ENCODE measurements around the gene ESYT2. TPM values are rescaled to one million over a fixed set of nuclear protein-coding genes. Genes with fewer than 3 reads are reported as not detected.

Gene ESYT2
- total RNA-seq, 1 experiment from 2014 or later: 59.4 TPM

DNA sequence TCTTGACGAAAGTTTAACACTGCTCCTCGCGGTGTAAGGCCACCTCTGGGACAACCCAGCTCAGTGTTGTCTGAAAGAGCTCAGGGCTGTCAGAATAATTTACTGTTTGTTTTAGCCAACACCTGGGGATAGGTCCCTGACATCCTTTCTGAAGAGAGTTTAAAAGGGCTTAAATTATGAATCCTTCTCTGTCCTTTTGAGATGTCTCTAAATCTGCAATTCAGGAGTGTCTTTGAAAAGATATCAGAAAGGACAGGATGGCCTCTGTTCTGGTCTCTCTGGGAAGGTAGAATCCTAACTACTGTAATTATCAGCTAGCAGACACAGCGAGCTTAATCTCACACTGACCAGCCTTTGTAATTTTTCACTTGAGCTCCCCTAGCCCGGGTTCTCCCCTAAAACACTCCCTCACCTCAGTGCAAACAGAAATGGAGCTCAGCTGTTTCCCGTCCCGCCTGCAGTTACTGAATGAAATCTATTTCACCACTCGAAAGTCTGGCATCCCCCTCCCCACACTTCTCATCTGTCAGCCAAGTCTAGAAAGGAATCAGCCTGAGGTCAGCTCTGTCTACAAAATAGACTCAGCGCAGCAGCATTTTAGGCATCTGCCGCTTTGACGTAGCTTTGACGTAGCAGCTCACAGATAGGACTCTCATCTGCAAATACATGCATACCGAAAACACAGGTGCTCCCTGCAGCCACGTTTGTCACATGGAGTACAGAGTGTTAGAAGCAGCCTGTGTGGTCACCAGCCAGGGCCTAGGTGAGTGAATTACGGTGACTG, 31.9 kb upstream of the ESYT2 start:
- Mint-ChIP-seq H3K4me3 (ENCODE audit: unreplicated experiment) (no peak overlapping the region), H3K4me1 (ENCODE audit: low read depth, unreplicated experiment) (peaks cover 24% of the 10 kb centered on the region), H3K27me3 (ENCODE audit: insufficient read depth, unreplicated experiment) (no peaks in the 10 kb centered on the region), H3K27ac (ENCODE audit: unreplicated experiment) (no peak overlapping the region), H3K36me3 (ENCODE audit: insufficient read depth, unreplicated experiment) (peaks cover 28% of the 10 kb centered on the region), H3K9me3 (ENCODE audit: unreplicated experiment) (no peaks in the 10 kb centered on the region)
- intact Hi-C loops (cut with micrococcal nuclease; ENCODE audit: unreplicated experiment): loop anchor here (10.0 kb wide), 1 partner anchor 156 kb away; the partner anchor contains the start of gene NCAPG2
- CTCF ChIA-PET: no interaction called here
- TF ChIP-seq, protein P1, sequence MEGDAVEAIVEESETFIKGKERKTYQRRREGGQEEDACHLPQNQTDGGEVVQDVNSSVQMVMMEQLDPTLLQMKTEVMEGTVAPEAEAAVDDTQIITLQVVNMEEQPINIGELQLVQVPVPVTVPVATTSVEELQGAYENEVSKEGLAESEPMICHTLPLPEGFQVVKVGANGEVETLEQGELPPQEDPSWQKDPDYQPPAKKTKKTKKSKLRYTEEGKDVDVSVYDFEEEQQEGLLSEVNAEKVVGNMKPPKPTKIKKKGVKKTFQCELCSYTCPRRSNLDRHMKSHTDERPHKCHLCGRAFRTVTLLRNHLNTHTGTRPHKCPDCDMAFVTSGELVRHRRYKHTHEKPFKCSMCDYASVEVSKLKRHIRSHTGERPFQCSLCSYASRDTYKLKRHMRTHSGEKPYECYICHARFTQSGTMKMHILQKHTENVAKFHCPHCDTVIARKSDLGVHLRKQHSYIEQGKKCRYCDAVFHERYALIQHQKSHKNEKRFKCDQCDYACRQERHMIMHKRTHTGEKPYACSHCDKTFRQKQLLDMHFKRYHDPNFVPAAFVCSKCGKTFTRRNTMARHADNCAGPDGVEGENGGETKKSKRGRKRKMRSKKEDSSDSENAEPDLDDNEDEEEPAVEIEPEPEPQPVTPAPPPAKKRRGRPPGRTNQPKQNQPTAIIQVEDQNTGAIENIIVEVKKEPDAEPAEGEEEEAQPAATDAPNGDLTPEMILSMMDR (IDR thresholded peaks at IDR 0.05; ENCODE audit: insufficient read depth in 1 of 2, low read depth in 1 of 2, low read length in 1 of 2, severe bottlenecking in 1 of 2, unreplicated experiment in 1 of 2): no peak
- Histone ChIP-seq H3K4me1 (peaks cover 19% of the 10 kb centered on the region), H3K9me3 (no peaks in the 10 kb centered on the region; the same call in 1 of the 2 replicates), H3K4me3 (ENCODE audit: low read depth, low read length) (no peak overlapping the region), H3K36me3 (ENCODE audit: control insufficient read depth, insufficient read depth, low read length) (no peaks in the 10 kb centered on the region), H3K27me3 (replicated peaks; ENCODE audit: control insufficient read depth, insufficient read depth, low read length) (no peaks in the 10 kb centered on the region)
- DNase-seq: no peak
- BruUV-seq (replicated peaks): no TSS peak
- POLR2A ChIA-PET: no interaction called here

DNA sequence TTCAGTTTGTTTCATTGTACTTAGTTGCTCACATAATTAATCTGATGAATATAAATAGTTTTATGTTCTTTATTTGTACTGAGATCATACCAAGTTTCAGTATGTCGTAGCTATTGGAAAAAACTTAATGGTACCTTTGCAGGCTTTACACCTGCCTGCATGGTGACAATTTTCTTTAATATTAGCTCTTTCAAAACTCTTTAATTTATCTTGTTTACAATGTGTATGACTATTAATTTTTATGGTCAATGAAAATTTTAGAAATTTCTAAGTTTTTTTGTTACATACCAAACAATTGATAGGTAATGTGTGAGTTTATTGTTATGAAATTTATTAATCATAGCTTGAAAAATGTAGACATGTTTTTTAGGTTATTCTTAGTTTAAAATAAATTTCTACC, 31.1 kb upstream of the ESYT2 start:
- H3K36me3 Mint-ChIP-seq (ENCODE audit: insufficient read depth, unreplicated experiment): peaks cover 30% of the 10 kb centered on the region
- TF ChIP-seq, protein P1 (IDR thresholded peaks at IDR 0.05; ENCODE audit: insufficient read depth in 1 of 2, low read depth in 1 of 2, low read length in 1 of 2, severe bottlenecking in 1 of 2, unreplicated experiment in 1 of 2): no peak
- no peaks in the 10 kb centered on the region for H3K27me3 Mint-ChIP-seq (ENCODE audit: insufficient read depth, unreplicated experiment)
- H3K4me3 Mint-ChIP-seq (ENCODE audit: unreplicated experiment): no peak overlapping the region
- H3K9me3 Mint-ChIP-seq (ENCODE audit: unreplicated experiment): no peaks in the 10 kb centered on the region
- H3K27ac Mint-ChIP-seq (ENCODE audit: unreplicated experiment): no peak overlapping the region
- Histone ChIP-seq H3K27me3 (replicated peaks; ENCODE audit: control insufficient read depth, insufficient read depth, low read length) (no peaks in the 10 kb centered on the region), H3K36me3 (ENCODE audit: control insufficient read depth, insufficient read depth, low read length) (no peaks in the 10 kb centered on the region), H3K9me3 (no peaks in the 10 kb centered on the region; the same call in 1 of the 2 replicates), H3K4me1 (peaks cover 11% of the 10 kb centered on the region), H3K4me3 (ENCODE audit: low read depth, low read length) (no peak overlapping the region)
- BruUV-seq (replicated peaks): no TSS peak
- ChIA-PET CTCF (no interaction called here), POLR2A (no interaction called here)
- intact Hi-C loops (cut with micrococcal nuclease; ENCODE audit: unreplicated experiment): loop anchor here (10.0 kb wide), 1 partner anchor 156 kb away; the partner anchor contains the start of gene NCAPG2
- peaks cover 20% of the 10 kb centered on the region for H3K4me1 Mint-ChIP-seq (ENCODE audit: low read depth, unreplicated experiment)
- no peak for DNase-seq

DNA sequence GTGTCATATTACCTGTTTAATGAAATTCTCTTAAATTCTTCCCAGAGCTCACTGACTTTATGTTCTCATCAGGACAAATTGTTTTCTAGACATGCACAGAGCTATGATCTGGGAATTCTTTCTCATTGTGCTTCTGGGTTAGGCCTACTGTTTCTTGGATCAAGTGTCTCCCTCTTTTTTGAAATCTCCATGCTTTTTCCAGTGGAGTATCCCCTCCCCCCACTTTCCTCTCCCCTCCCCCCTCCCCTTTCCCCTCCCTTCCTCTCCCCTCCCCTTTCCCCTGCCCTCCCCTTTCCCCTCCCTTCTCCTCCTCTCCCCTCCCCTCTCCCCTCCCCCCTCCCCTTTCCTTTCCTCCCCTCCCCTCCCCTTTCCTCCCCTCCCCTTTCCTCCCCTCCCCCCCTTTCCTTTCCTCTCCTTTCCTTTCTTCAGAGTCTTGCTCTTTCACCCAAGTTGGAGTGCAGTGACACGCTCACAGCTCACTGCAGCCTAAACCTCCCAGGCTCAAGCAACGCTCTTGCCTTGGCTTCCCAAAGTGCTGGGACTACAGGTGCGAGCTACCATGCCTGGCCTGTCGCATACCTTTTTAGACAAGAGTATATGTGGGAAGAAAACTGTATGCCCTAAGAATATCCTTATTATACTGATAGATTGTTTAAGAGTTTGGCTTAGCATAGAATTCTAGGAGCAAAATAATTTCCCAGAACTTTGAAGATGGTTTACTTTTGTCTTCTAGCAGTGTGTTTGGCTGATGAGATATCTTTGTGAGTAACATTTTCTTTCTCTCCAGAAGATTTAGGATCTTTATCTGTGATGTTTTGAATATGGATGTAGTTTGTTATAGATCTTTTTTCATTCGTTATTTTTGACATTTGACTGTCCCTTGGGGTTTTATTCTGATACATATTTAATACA, 29.5 kb upstream of the ESYT2 start:
- Histone ChIP-seq H3K36me3 (ENCODE audit: control insufficient read depth, insufficient read depth, low read length) (no peaks in the 10 kb centered on the region), H3K27me3 (replicated peaks; ENCODE audit: control insufficient read depth, insufficient read depth, low read length) (no peaks in the 10 kb centered on the region), H3K4me1 (peaks cover 5% of the 10 kb centered on the region; the same call in 1 of the 2 replicates), H3K4me3 (ENCODE audit: low read depth, low read length) (no peak overlapping the region), H3K9me3 (no peaks in the 10 kb centered on the region; the same call in 1 of the 2 replicates)
- BruUV-seq (replicated peaks): TSS peak; percentile 3
- POLR2A ChIA-PET: interaction anchor here (0.6 kb wide), 1 partner anchor 1731 kb away, joined by 5 read pairs; no protein-coding TSS in a partner anchor
- peaks cover 28% of the 10 kb centered on the region for H3K36me3 Mint-ChIP-seq (ENCODE audit: insufficient read depth, unreplicated experiment)
- H3K4me1 Mint-ChIP-seq (ENCODE audit: low read depth, unreplicated experiment): peaks cover 6% of the 10 kb centered on the region
- intact Hi-C loops (cut with micrococcal nuclease; ENCODE audit: unreplicated experiment): no loop called here
- TF ChIP-seq, protein P1 (IDR thresholded peaks at IDR 0.05; ENCODE audit: insufficient read depth in 1 of 2, low read depth in 1 of 2, low read length in 1 of 2, severe bottlenecking in 1 of 2, unreplicated experiment in 1 of 2): no peak
- no peak overlapping the region for H3K4me3 Mint-ChIP-seq (ENCODE audit: unreplicated experiment)
- H3K27me3 Mint-ChIP-seq (ENCODE audit: insufficient read depth, unreplicated experiment): no peaks in the 10 kb centered on the region
- DNase-seq: no peak
- CTCF ChIA-PET: no interaction called here
- no peak overlapping the region for H3K27ac Mint-ChIP-seq (ENCODE audit: unreplicated experiment)
- H3K9me3 Mint-ChIP-seq (ENCODE audit: unreplicated experiment): no peaks in the 10 kb centered on the region

Data from Caco-2 (cell line).